WI38 (cell line): ENCODE results near the gene EIF4G1.

Experiments
- H3K4me3 ChIP-seq: 2 replicates; pipeline ENCODE4 v1.5.1; 2011; ENCODE audit warnings: low read depth, mild to moderate bottlenecking, control low read depth, low read length
- CTCF ChIP-seq: IDR thresholded peaks from 2 replicates; pipeline ENCODE4 v1.5.1; 2012; ENCODE audit warnings: low read depth, mild to moderate bottlenecking, control low read depth, low read length

EIF4G1 gene

GRCh38 chr3:184317201-184317600, 2.8 kb downstream of the EIF4G1 start:
- no peak for TF ChIP-seq CTCF
- H3K4me3 ChIP-seq = peak overlapping the region; percentile 90

- no peak for TF ChIP-seq CTCF
- H3K4me3 ChIP-seq = 0 out of 2 replicates have a peak overlapping the region, but pooled peaks have one; percentile 17
Measured at GRCh38 chr3:184320104-184320445, 5.7 kb downstream of the EIF4G1 start.

- H3K4me3 ChIP-seq = no peak overlapping the region
- no peak for TF ChIP-seq CTCF
Measured at GRCh38 chr3:184321666-184322065, 7.3 kb downstream of the EIF4G1 start.

GRCh38 chr3:184322731-184323487, 8.5 kb downstream of the EIF4G1 start:
- no peak overlapping the region for H3K4me3 ChIP-seq
- TF ChIP-seq CTCF = no peak

GRCh38 chr3:184323696-184324095, 9.3 kb downstream of the EIF4G1 start:
- no peak for TF ChIP-seq CTCF

GRCh38 chr3:184325269-184325668, 10.9 kb downstream of the EIF4G1 start:
- TF ChIP-seq CTCF = no peak
- no peak overlapping the region for H3K4me3 ChIP-seq

More at GRCh38 chr3:184323696-184324095, 9.3 kb downstream of the EIF4G1 start:
- H3K4me3 ChIP-seq = no peak overlapping the region

- TF ChIP-seq CTCF = no peak
- H3K4me3 ChIP-seq = no peak overlapping the region
Measured at GRCh38 chr3:184325715-184326369, 11.4 kb downstream of the EIF4G1 start.
